CD4-positive, alpha-beta T cell treated with Interleukin-15 for 1 hour (primary cell): Measurements from ENCODE around the gene EPS8L3.

Experiments
- DNase-seq: peaks from one replicate; pipeline ENCODE4 v3.0.0-alpha.2; 2020

EPS8L3 gene

DNA sequence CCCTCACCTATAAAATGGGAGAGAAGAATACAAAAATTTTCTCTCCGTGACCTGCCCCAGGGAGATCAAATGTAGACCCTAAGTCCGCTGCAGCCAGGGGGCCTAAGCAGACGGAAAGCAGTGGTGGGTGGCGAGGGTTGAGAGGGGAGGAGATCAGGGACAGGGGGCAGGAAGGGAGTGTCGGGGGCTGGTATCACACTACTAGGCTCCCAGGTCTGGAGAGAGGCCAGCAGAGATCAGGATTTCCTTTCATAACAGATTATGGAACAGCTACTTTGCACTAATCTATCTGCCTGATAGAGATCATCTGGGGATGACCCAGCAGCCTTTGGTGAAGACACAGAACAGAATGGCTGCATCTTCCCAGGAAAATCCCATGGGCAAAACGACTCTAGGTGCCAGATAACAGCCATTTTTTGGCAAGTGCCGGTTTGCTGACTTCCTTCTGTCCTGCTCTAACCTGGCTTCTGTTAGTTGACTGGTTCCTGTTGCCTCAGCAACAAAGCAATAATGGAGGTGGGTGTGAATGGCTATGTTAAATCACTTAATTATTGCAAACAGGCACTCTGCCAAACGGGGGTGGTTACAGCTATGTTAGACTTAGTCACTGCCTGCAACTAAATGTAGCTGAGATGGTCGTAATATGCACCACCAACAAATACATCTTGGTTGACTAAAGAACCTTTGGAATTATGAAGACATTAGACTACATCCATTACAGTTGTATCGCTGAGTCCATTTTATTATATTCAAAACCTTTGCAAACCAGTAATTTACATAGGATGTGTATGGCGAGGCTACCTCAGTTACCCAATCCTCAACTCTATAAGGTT lies 30.0 kb upstream of the EPS8L3 start:
- peak; percentile 52 for DNase-seq

DNA sequence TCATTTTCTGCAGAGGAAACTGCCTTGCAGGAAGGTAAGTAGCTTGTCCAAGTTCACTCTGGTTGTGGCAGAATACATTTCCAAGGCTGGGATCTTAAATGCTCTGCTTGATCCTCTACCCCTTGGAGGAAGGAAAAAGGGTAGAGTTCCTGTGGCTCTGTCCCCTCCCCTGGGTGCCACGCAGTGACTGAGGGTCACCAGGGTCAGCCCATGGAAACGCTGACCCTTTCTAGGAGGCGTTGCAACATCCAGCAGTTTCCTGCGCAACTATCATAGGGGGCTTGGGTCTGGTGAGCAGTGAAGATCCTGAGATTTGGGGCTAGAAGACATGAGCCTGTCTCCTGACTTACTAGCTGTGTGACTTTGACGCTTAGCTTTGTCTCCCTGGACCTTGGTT lies 29.4 kb upstream of the EPS8L3 start:
- DNase-seq = no peak

DNA sequence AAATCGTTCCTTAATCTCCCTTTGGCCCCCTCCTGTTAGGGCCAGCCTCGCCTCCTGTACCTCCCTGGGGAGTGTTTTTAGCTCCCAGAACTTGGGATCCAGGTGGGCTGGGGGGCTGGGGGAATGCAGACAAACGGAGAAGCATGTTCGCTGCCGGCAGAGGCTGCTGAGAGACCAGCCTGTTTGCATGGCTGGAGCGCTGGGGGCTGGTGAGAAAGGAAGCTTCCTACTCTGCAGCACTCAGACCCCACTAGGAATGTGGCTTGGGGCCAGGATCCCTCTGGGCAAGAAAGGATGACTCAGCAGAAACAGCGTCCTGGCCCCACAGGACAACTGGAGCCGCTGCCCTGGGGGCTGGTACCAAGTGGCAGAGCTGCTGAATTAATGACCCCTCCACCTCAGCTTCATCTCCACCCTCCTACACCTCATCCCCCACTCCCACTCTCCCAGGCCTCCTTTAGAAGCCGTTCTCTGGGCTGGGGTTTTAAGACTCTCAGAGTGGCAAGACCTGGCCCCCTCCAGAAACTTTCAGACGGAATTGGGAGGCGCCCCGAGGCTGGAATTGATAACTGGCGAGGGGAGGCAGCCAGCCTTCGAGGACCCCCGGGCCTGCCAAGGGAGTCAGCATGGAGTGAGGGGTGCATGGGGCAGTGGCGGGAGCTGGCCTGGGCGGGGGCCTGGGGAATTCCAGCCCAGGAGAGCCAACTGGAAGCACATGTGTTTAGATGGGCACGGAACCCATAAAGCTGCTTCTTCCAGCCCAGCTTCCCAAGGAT lies 28.5 kb upstream of the EPS8L3 start:
- no peak for DNase-seq

DNA sequence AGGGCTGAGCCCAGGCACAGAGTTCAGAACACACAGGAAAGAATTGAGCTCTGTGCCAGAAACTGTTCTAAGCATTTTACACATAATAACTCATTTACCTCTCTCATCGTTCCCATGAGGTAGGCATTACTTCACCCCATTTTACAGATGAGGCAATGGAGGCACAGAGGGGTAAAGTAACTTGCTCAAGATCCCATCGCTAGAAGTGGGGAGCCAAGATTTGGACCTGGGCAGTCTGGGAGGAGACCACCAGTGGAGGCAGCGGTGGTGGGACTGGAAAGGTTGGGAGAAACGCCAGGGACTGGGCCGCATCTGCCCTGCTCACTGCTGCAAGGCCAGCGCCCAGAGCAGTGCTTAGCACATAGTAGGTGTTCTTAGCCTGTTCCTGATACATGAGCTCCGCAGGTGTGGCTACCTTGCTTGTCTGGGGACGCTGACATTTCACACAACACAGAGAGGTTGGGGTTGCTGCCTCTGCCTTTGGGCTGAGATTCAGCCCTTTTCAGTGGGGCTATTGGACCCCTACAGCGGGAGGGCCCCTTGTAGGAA lies 27.8 kb upstream of the EPS8L3 start:
- DNase-seq = no peak

DNA sequence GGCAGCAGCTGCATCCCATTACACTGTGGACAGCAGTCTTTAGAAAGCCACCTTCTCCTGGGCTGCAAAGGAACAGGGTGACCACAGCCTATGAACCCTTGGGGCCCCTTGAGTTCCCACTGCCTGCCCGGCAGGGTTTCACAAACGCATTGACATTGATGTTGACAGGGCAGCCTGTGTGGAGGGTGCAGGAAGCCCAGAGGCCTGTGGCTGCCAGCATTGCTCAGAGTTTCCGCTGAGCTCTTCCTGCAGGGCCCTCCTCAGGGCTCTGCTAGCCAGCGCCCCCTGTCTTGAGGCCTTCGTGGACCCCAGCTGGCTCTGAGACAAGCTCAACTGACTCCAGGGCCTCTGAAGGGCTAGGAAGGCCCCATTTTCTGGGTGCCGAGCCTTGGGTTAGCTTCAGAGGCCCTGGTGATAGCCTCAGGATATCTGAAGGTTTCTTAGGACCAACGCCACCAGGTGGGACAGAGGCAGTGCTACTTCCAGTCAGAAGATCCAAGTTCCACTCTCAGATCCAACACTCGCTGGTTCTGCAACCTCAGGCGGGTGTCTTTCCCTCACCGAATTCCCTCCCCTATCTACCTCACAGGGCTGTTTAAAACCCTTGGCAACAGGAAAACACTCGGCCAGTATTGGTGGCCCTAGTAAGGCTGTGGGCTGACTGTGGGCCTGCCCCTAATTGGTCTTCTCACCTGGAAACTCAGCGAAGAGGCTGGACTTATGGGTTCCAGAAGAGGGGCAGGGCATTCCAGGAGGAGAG lies 27.2 kb upstream of the EPS8L3 start:
- DNase-seq = peak; percentile 81

DNA sequence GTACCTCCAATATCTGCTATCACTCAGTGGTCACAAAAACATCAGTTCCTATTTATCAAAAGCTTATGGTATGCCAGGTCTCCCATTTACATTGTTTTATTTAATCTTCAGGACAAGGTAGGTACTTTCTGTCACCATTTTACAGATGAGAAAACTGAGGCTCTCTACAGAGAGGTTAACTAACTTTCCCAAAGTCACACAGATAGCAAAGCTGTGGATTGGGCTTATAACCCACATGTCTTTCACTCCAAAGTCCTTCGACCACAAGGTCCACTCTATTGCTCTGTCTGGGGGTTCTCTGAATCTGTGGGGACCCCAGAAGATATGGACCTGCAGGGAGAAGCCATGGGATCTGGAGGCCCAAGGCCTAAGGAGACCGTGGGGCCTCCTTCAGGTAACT lies 26.6 kb upstream of the EPS8L3 start:
- DNase-seq = no peak

DNA sequence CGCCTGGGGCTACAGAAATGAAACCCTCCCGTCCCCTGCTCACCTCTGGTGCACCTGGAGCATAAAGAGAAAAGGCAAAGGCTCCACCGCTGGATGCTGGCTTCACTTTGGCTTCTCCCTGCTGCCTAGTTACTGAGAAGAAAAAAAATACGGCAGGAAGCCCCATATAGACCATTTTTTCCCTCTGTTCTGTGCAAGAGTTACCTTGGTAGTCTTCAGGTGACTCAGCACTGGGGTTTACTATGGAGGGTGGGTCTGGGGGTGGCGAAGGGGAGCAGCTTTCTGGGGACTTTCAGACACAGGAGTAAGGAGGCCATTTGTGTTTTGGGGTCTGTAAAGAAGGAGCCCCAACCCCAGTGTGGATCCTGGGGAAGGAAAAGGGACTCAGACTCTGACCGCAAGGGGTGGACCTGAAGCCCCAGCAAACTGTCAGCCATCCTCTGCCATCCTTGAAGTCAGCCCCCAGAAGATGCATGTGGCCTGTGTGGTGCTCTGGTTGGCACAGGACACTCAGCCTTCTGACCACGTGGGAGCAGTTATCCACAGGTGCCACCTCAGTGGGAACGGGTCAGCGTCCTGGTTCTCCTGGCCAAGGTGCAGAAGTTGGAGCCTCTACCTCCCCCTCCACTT lies 25.9 kb upstream of the EPS8L3 start:
- DNase-seq = no peak

DNA sequence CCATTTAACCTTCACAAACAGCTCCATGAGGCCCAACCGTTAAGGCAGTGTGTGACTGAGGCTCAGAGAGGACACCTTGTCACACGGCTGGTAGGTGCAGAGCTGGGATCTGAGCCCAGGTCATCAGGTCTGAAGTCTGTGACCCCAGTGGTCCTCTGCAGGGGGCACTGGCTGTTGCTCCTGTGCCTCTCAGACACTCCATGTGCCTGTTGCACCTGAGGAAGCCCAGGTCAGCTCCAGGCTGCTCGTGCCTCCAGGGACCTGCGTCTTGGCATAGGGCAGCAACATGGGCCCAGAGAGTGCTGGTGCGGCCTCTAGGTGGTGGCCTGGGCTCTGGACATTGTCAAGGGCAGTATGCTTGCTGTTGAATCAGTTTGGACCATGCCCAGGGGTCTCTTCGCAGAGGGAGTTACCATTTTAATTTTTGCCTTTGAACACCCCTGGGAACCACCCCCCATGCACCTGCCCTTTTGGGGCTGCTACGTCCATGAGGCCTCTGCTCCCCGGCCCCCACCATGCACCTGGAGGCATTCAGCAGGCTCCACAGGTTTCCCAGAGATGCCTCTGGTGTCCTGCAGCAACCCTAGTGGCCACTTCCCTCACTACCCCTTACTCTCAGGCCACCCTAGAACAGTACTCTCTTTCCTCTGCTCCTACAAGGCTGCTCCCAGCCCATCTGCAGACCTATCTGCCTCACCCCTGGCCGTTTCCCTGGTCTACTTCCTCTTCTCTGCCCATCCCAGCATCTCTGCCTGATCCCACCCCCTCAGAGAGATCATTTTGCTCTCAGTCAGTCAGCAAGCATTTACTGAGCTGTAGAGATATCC lies 25.2 kb upstream of the EPS8L3 start:
- no peak for DNase-seq

DNA sequence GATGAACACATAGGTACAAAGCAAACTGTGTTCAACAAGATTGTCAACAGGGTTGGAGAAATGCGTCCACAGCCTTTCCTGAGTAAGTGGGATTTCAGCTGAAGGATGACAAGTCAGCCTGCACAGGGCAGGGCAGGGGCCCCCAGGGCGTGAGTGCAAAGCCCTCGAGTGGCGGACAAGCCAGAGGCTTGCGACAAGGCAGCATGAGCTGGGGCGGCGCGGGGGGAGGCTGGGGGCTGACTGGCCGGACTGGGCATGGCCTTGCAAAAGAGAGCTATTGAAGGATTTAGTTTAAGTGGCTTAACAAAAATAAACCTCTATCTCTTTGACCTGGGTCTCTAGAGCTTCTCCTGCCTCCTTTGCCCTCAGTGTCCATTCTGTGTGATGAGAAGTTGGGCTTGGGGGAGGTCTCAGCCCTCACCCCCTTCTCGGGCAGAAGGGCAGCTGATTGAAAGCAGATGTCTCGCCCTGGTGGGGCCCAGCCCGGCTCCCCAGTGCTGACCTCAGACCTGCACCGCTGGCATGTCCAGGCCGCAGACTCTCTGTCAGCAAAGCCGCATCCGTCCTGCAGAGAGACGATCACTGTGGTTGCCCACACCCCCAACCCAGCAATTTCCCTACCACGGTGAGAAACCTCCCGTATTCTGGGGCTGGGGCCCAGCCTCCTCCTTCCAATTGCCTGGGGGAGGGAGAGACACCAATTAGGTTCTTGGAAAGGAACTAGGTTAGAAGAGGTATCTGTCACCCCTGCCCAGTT lies 24.3 kb upstream of the EPS8L3 start:
- peak; percentile 38 for DNase-seq

DNA sequence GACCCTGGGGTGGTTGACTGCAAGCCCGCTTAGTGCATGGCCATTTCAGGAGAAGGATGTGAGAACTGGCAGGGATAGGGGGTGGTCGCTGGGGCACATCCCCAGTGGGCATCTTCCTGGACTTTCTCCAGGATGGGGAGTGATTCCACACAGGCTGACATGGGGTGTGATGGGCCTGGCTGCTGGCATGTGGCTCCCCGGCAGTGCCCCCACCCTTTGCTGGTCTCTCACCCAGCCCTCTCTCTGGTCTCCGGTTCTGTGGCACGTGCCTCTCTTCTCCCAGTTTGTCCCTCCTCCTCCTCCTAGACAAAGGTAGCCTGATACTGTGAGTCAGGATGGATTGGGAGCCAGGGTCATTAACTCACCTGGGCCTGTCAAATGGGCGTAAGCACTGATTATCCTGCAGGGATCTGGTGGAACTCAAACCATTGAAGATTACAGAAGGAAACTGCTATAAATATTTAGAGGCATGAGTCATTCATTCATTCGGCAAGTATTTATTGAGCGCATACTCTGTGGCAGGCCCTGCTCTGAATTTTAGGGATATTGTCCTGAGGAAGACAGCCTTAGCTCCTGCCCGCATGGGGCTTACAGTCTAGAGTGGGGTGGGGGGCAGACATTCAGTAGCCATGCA lies 23.6 kb upstream of the EPS8L3 start:
- no peak for DNase-seq

DNA sequence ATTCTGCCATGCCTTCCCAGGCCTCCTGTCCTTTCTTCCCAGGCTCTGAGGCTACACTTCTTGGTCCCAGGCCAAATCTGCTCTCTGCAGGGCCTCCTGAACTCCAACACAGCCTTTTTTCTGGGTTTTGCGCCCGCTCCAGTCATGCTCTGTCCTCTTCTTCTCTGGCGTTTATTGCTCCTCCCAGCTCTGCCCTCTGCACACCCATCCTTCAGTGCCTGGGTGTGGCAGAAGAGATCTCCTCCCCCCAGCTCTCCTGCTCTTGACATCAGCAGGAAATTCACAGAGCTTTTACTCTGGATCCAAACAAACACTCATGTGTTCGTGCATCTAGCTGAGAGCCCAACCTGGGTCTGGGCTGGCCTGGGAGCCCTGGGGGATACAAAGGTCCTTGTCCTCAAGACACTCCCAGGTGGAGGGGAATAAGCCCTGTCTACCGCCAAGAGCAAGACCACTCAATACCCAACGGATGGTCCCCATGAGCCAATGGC lies 22.9 kb upstream of the EPS8L3 start:
- DNase-seq = no peak

DNA sequence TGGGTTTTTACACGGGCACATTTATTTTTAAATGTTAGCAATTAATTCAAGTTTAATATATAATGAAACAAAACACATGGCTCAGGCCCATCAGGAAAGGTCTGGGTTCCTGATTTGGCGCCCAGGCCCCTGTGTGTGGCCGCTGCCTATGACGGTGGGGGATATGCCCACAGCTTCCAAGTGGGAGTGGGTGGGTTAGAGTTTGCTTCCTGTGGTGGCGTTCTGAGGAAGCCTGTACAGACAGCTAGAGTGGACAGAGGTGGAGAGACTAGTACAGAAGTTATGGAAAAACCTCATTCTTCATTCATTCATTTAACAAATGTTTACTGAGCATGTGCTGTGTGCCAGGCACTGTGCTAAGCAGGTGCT lies 22.4 kb upstream of the EPS8L3 start:
- DNase-seq = no peak

DNA sequence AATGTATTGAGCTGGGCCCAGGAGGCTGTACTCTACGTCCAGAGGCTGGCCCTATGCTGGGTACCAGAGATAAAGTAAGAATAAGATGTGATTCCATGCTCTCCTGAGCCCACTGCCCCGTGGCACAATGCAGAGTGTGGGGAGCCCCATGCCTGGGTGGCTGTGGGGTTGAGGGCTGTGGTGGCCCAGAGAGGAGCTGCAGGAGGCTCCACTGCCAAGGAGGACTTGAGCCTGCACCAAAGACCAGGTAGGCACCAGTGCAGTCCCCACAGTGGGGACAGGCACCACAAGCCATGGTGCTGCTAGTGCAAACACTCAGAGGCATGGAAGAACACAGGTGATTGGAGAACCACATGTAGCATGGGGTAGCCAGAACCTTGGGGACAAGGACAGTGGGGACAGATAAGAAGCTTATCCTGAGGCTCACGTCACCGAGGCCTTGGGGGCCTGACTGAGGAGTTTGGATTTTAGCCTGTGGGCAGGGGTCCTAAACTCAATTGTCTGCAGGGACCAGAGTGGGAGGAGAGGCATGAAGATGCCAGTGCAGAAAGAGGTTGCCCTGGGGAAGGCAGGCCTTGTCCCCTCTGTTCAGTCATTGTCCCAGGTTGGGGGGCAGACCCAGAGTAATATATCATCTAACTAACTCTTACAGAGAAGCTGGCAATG lies 21.9 kb upstream of the EPS8L3 start:
- DNase-seq = no peak

DNA sequence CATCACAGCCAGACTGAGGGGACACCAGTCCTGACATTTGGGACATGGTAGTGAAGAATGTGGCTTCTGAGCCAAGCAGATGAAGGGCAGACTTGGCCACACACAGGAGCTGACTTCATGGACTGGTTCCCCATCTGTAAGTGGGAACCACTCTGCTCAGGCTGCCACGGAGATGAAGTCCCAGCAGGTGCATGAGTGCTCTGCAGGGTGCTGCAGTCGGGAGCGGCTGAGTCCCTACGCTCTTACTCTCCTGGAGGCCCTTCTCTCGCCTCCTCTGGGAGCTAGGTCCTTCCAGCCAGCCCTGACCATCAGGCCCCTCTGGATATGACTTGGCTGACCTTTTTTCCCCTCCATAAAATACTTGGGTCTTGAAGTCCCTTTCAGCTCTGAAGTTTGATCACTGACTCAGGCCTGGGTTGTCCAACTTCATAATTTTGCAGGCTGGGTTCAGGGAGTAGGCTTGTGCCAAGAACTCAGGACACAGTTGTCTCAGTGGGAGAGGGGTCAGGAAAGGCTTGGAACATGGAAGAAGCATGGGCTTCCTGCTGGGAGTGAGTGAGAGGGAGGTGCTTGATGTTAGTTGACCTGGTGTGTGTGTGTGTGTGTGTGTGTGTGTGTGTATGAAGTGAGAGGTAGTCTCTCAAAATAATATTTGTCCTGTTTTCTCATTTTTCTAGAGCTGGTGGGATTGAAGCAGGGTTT lies 21.0 kb upstream of the EPS8L3 start:
- DNase-seq = no peak

DNA sequence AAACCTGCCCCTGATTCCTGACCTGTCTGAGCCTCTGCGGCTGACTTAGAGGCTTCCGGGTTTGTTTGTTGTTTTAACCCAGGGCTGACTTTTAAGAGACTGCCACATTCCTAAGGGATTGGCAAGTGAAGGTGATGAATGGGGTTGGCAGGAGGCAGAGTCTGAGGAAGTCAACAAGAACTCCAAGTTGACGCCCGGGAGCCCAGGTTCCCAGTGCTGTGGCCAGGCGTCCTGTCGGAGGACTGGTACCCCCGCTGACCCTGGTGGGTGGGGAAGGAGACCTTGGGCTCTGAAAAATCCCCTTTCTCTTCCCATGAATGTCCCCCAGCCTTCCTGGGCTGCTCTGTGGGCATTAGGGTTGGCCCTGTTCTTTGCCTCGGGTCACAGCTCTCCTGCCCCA lies 19.7 kb upstream of the EPS8L3 start:
- DNase-seq = no peak

DNA sequence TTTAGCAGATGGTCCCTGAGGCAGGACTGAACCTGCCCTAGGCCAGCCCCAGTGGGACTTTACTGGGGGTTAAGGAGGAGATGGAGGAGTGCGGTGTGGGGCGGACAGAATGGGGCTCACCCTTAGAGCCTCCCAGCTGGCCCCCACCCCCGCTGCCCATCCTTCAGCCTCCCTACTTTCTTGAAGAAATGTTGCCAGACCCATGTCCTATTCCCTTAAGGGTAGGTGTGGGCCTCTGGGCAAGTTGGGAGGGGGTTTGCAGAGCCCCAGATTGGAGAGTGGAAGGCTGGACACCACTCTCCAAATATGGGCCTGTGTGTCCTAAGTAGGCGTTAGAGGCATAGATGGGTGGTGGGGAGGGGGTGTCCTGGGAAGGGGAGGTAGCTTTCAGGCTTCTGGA lies 19.2 kb upstream of the EPS8L3 start:
- no peak for DNase-seq

DNA sequence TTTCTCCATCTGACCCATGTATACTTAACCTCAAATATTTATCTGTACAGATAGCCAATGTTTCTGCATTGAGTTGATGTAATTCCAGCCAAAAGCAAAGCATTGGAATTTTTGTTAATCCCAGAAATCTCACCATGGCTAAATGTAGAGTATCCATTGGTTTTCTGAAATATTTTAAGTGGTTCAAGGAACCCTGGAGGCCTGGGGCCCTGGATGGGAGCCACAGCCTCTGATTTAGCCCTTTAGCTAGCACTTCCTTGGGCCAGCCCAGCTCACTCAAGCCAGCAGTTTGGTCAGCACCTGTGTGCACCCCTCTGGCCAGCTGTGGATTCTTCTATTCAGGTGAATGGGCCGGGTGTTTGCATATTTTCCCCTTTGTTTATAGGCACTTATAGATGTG lies 18.8 kb upstream of the EPS8L3 start:
- DNase-seq = no peak

DNA sequence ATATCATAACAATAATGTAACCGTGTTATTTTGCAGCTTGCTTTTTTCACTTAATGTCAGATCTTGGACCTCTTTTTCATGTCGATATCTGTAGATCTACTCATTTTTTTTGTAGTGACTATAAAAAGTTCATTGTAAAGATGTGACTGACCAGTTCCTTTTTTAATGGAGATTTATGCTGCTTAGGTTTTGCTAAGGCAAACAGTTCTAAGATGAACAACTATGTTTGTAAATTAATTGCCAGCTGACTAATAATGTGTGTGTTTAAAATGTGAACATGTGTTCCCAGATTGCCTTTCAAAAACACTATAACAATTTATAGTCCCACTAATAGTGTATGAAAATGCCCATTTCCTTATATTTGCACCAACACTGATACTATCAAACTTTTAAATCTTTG lies 18.1 kb upstream of the EPS8L3 start:
- DNase-seq = no peak

DNA sequence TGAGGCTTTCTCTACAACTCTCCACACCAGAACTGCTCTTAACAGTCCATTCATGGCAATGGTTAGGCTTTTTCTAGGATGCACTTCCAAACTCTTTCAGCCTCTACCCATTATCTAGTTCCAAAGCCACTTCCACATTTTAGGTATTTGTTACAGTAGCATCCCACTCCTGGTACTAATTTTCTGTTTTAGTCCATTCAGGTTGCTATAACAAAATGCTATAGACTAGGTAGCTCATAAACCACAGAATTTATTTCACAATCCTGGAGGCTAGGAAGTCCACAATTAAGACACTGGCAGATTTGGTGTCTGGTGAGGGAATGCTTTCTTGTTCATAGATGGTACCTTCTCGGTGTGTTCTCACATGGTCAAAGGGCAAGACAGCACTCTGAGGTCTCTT lies 17.3 kb upstream of the EPS8L3 start:
- DNase-seq = no peak
